Subcutaneous abdominal adipose tissue (tissue), 5 donors: Measurements from ENCODE around the gene CCRL2.
"Not testable (repeated sequence)": the region's sequence is repeated elsewhere in the genome, so short reads cannot be mapped to it uniquely, and the experiment has no call there.

ENCODE experiments used
- H3K27ac ChIP-seq: one replicate; pipeline ENCODE4 v1.7.0; 2013; ENCODE audit warnings: low read depth, mild to moderate bottlenecking, inconsistent platforms, low read length, moderate library complexity
- H3K27me3 ChIP-seq, 5 donors: one replicate each; pipeline ENCODE4 v1.7.0; 2013; ENCODE audit warnings: low read length in 5 of 5, inconsistent platforms in 1 of 5; ENCODE audit not compliant: control insufficient read depth in 5 of 5, insufficient read depth in 4 of 5
- H3K36me3 ChIP-seq, 5 donors: one replicate each; pipeline ENCODE4 v1.7.0; 2013; ENCODE audit warnings: low read length in 5 of 5; ENCODE audit not compliant: control insufficient read depth in 5 of 5, insufficient read depth in 5 of 5
- H3K4me1 ChIP-seq, 5 donors: one replicate each; pipeline ENCODE4 v1.7.0; 2013; ENCODE audit warnings: low read length in 5 of 5, mild to moderate bottlenecking in 3 of 5, moderate library complexity in 1 of 5; ENCODE audit not compliant: control insufficient read depth in 5 of 5, insufficient read depth in 5 of 5
- H3K4me3 ChIP-seq, 5 donors: one replicate each; pipeline ENCODE4 v1.7.0; 2013; ENCODE audit warnings: low read length in 5 of 5, low read depth in 1 of 5
- H3K9ac ChIP-seq, 5 donors: one replicate each; pipeline ENCODE4 v1.7.0; 2013; ENCODE audit warnings: low read length in 5 of 5, mild to moderate bottlenecking in 4 of 5, moderate library complexity in 3 of 5
- H3K9me3 ChIP-seq, 5 donors: one replicate each; pipeline ENCODE4 v1.7.0; 2013; ENCODE audit warnings: low read length in 5 of 5; ENCODE audit not compliant: control insufficient read depth in 5 of 5
- donor health status: healthy.
- donor health status: healthy.
- donor health status: healthy.
- donor health status: healthy.
- donor health status: healthy.

The CCRL2 gene

GRCh38 chr3:46427404-46427803 is 20.3 kb downstream of the CCRL2 start:
- peaks cover 0 to 10% (median 4%) of the 10 kb centered on the region in 5 donors for H3K4me1 ChIP-seq
- not testable (repeated sequence) for H3K36me3 ChIP-seq

GRCh38 chr3:46427916-46428833 is 21.1 kb downstream of the CCRL2 start:
- peaks cover 0 to 10% (median 3%) of the 10 kb centered on the region in 5 donors for H3K4me1 ChIP-seq
- H3K36me3 ChIP-seq: peaks cover 0 to 3% (median 0%) of the 10 kb centered on the region in 5 donors
- H3K27me3 ChIP-seq: no peaks in the 10 kb centered on the region
- no peak overlapping the region for H3K4me3 ChIP-seq
- H3K9ac ChIP-seq: no peak overlapping the region
- no peak overlapping the region for H3K27ac ChIP-seq
- H3K9me3 ChIP-seq: peaks cover 0 to 6% (median 0%) of the 10 kb centered on the region in 5 donors

More at GRCh38 chr3:46427404-46427803, 20.3 kb downstream of the CCRL2 start:
- H3K27me3 ChIP-seq, H3K27ac ChIP-seq, H3K4me3 ChIP-seq, H3K9ac ChIP-seq, H3K9me3 ChIP-seq: not testable (repeated sequence)

GRCh38 chr3:46429250-46429649 is 22.2 kb downstream of the CCRL2 start:
- H3K27me3 ChIP-seq: no peaks in the 10 kb centered on the region
- H3K36me3 ChIP-seq: peaks cover 0 to 5% (median 3%) of the 10 kb centered on the region in 5 donors
- H3K4me1 ChIP-seq: peaks cover 0 to 10% (median 0%) of the 10 kb centered on the region in 5 donors
- H3K9me3 ChIP-seq: peaks cover 0 to 6% (median 0%) of the 10 kb centered on the region in 5 donors
- no peak overlapping the region for H3K27ac ChIP-seq
- H3K9ac ChIP-seq: no peak overlapping the region
- H3K4me3 ChIP-seq: no peak overlapping the region

GRCh38 chr3:46429671-46430070 is 22.6 kb downstream of the CCRL2 start:
- Histone ChIP-seq H3K27ac (no peak overlapping the region), H3K9ac (no peak overlapping the region), H3K9me3 (peaks cover 0 to 6% (median 0%) of the 10 kb centered on the region in 5 donors), H3K27me3 (no peaks in the 10 kb centered on the region), H3K4me3 (no peak overlapping the region), H3K36me3 (peaks cover 0 to 6% (median 3%) of the 10 kb centered on the region in 5 donors), H3K4me1 (peaks cover 0 to 10% (median 0%) of the 10 kb centered on the region in 5 donors)

GRCh38 chr3:46430879-46431278 is 23.8 kb downstream of the CCRL2 start:
- not testable (repeated sequence) for H3K27me3 ChIP-seq, H3K4me3 ChIP-seq, H3K9me3 ChIP-seq, H3K9ac ChIP-seq, H3K27ac ChIP-seq
- Histone ChIP-seq H3K36me3 (peaks cover 0 to 11% (median 3%) of the 10 kb centered on the region in 5 donors), H3K4me1 (peaks cover 0 to 10% (median 0%) of the 10 kb centered on the region in 5 donors)

- H3K27me3 ChIP-seq, H3K9ac ChIP-seq, H3K9me3 ChIP-seq, H3K27ac ChIP-seq, H3K4me3 ChIP-seq: not testable (repeated sequence)
- peaks cover 0 to 16% (median 3%) of the 10 kb centered on the region in 5 donors for H3K36me3 ChIP-seq
- peaks cover 0 to 10% (median 0%) of the 10 kb centered on the region in 5 donors for H3K4me1 ChIP-seq
Measured at GRCh38 chr3:46431905-46432304, 24.8 kb downstream of the CCRL2 start.

- not testable (repeated sequence) for H3K4me3 ChIP-seq, H3K9me3 ChIP-seq, H3K27me3 ChIP-seq, H3K9ac ChIP-seq, H3K4me1 ChIP-seq, H3K27ac ChIP-seq
- peaks cover 0 to 20% (median 3%) of the 10 kb centered on the region in 5 donors for H3K36me3 ChIP-seq
Measured at GRCh38 chr3:46433118-46433517, 26.1 kb downstream of the CCRL2 start.

- H3K4me3 ChIP-seq: no peak overlapping the region
- peaks cover 0 to 24% (median 4%) of the 10 kb centered on the region in 5 donors for H3K36me3 ChIP-seq
- no peaks in the 10 kb centered on the region for H3K27me3 ChIP-seq
- peaks cover 0 to 6% (median 0%) of the 10 kb centered on the region in 5 donors for H3K9me3 ChIP-seq
- no peak overlapping the region for H3K9ac ChIP-seq
- H3K27ac ChIP-seq: no peak overlapping the region
- no peaks in the 10 kb centered on the region for H3K4me1 ChIP-seq
Measured at GRCh38 chr3:46433841-46434240, 26.8 kb downstream of the CCRL2 start.

- peaks cover 0 to 32% (median 12%) of the 10 kb centered on the region in 5 donors for H3K36me3 ChIP-seq
- H3K27me3 ChIP-seq: no peaks in the 10 kb centered on the region
- H3K9me3 ChIP-seq: peaks cover 0 to 6% (median 0%) of the 10 kb centered on the region in 5 donors
- no peak overlapping the region for H3K27ac ChIP-seq
- no peak overlapping the region for H3K9ac ChIP-seq
- no peak overlapping the region for H3K4me3 ChIP-seq
- H3K4me1 ChIP-seq: no peaks in the 10 kb centered on the region
Measured at GRCh38 chr3:46435081-46435726, 28.1 kb downstream of the CCRL2 start.

- no peaks in the 10 kb centered on the region for H3K4me1 ChIP-seq
- H3K27me3 ChIP-seq: no peaks in the 10 kb centered on the region
- no peak overlapping the region for H3K27ac ChIP-seq
- no peaks in the 10 kb centered on the region for H3K9me3 ChIP-seq
- no peak overlapping the region for H3K4me3 ChIP-seq
- H3K36me3 ChIP-seq: peaks cover 0 to 51% (median 21%) of the 10 kb centered on the region in 5 donors
- no peak overlapping the region for H3K9ac ChIP-seq
Measured at GRCh38 chr3:46438831-46439230, 31.8 kb downstream of the CCRL2 start.
